SK-N-SH (cell line): ENCODE measurements around the gene RNGTT. TPM values are rescaled to one million over a fixed set of nuclear protein-coding genes. Genes with fewer than 3 reads are reported as not detected.
A peak's percentile ranks its signal among the peaks of the same experiment; 100 is the strongest.
"Not testable (repeated sequence)": the region's sequence is repeated elsewhere in the genome, so short reads cannot be mapped to it uniquely, and the experiment has no call there.

Experiments used
- CTCF ChIA-PET: fragments of 300-600, 350-600 bp; formaldehyde crosslinking; extraction: SDS; loops from one replicate; lab custom pipeline; 2021; lab: Yijun Ruan, JAX
- POLR2A ChIA-PET: fragments of 350-600 bp; sonication (Branson Sonifier 250); formaldehyde crosslinking; extraction: SDS; loops from one replicate; lab custom pipeline; 2020; ENCODE audit warnings: antibody characterized with exemption, inconsistent platforms; lab: Yijun Ruan, JAX
- DNase-seq: peaks from one replicate; pipeline ENCODE4 v3.0.0; 2012
- H2AFZ ChIP-seq: fragments of 200-600 bp; sonication (generic); 2 replicates; pipeline ENCODE4 v1.8.1; 2016; ENCODE audit warnings: antibody characterized with exemption, mild to moderate bottlenecking, low read depth
- H3F3A ChIP-seq: fragments of 200-600 bp; sonication (generic); replicated peaks from 2 replicates; pipeline ENCODE3; 2016; ENCODE audit warnings: antibody characterized with exemption, mild to moderate bottlenecking; ENCODE audit not compliant: insufficient read depth
- H3K27ac ChIP-seq, 2 experiments: fragments of 200-500 bp in 1 of 2; fragments of 200-600 bp in 1 of 2; sonication (Bioruptor generic) in 1 of 2; sonication (generic), shearing (Covaris generic) in 1 of 2; 2 replicates each; pipeline versions ENCODE4 v1.5.1 to v1.6.1; 2014 to 2016; ENCODE audit warnings: low read depth in 2 of 2, inconsistent platforms in 1 of 2, low read length in 1 of 2, mild to moderate bottlenecking in 1 of 2, mixed read lengths in 1 of 2
- H3K27me3 ChIP-seq: fragments of 200-600 bp; sonication (generic), shearing (Covaris generic); 2 replicates; pipeline ENCODE4 v1.6.1; 2016; ENCODE audit warnings: mixed run types; ENCODE audit not compliant: insufficient read depth
- H3K36me3 ChIP-seq, 2 experiments: fragments of 200-500 bp in 1 of 2; fragments of 200-600 bp in 1 of 2; sonication (Bioruptor generic) in 1 of 2; sonication (generic) in 1 of 2; replicated peaks in 1 of 2; 2 replicates each; pipeline versions ENCODE3 to v1.5.1; 2014 to 2016; ENCODE audit warnings: low read length in 1 of 2, mild to moderate bottlenecking in 1 of 2; ENCODE audit not compliant: insufficient read depth in 2 of 2, control insufficient read depth in 1 of 2
- H3K4me1 ChIP-seq, 2 experiments: fragments of 200-500 bp in 1 of 2; fragments of 200-600 bp in 1 of 2; sonication (Bioruptor generic) in 1 of 2; sonication (generic), shearing (Covaris generic) in 1 of 2; 2 replicates each; pipeline versions ENCODE4 v1.5.1 to v1.6.1; 2014 to 2016; ENCODE audit warnings: low read depth in 1 of 2, low read length in 1 of 2, mixed run types in 1 of 2; ENCODE audit not compliant: insufficient read depth in 2 of 2, control insufficient read depth in 1 of 2
- H3K4me2 ChIP-seq: fragments of 200-600 bp; sonication (generic), shearing (Covaris generic); 2 replicates; pipeline ENCODE4 v1.6.1; 2017; ENCODE audit warnings: mixed run types
- H3K4me3 ChIP-seq, 2 experiments: fragments of 200-500 bp in 1 of 2; fragments of 200-600 bp in 1 of 2; sonication (Bioruptor generic) in 1 of 2; sonication (generic), shearing (Covaris generic) in 1 of 2; 2 replicates each; pipeline versions ENCODE4 v1.5.1 to v1.8.1; 2014 to 2016; ENCODE audit warnings: low read depth in 2 of 2, inconsistent platforms in 1 of 2, low read length in 1 of 2, mild to moderate bottlenecking in 1 of 2, mixed read lengths in 1 of 2, moderate library complexity in 1 of 2
- H3K79me2 ChIP-seq: fragments of 200-600 bp; sonication (generic); 2 replicates; pipeline ENCODE4 v1.8.1; 2017; ENCODE audit warnings: mild to moderate bottlenecking; ENCODE audit not compliant: insufficient read depth
- H3K9ac ChIP-seq: fragments of 200-600 bp; sonication (generic); 2 replicates; pipeline ENCODE4 v1.6.1; 2017; ENCODE audit warnings: mixed run types
- H3K9me2 ChIP-seq: fragments of 200-600 bp; sonication (generic); 2 replicates; pipeline ENCODE4 v1.6.1; 2017; ENCODE audit warnings: mixed run types
- H3K9me3 ChIP-seq: fragments of 200-600 bp; sonication (generic); 2 replicates; pipeline ENCODE4 v1.6.1; 2017; ENCODE audit warnings: mixed run types, mild to moderate bottlenecking, moderate library complexity
- H4K20me1 ChIP-seq: fragments of 200-600 bp; sonication (generic); 2 replicates; pipeline ENCODE4 v1.6.1; 2017; ENCODE audit warnings: mild to moderate bottlenecking, mixed run types; ENCODE audit not compliant: insufficient read depth
- ELF1 ChIP-seq: IDR thresholded peaks from 2 replicates; pipeline ENCODE4 v1.4.0; 2012
- EP300 ChIP-seq, 2 experiments: IDR thresholded peaks; 2 replicates each; pipeline versions ENCODE4 v1.4.0 to v1.6.1; 2012; ENCODE audit warnings: borderline replicate concordance in 1 of 2, low read depth in 1 of 2, low read length in 1 of 2
- EZH2phosphoT487 ChIP-seq: fragments of 200-600 bp; sonication (generic); IDR thresholded peaks from 2 replicates; pipeline ENCODE4 v1.6.1; 2017; ENCODE audit warnings: low read depth, mixed run types, mild to moderate bottlenecking, antibody characterized with exemption, moderate library complexity, borderline replicate concordance
- GABPA ChIP-seq: IDR thresholded peaks from 2 replicates; pipeline ENCODE4 v1.4.0; 2012; ENCODE audit warnings: low read depth, mild to moderate bottlenecking
- GATA2 ChIP-seq: sonication (generic); formaldehyde crosslinking; IDR thresholded peaks from 2 replicates; pipeline ENCODE4 v1.5.0; 2020; ENCODE audit warnings: mild to moderate bottlenecking, missing genetic modification reagents
- MEF2A ChIP-seq: IDR thresholded peaks from 2 replicates; pipeline ENCODE4 v1.4.0; 2012; ENCODE audit warnings: low read depth, borderline replicate concordance
- MXI1 ChIP-seq: IDR thresholded peaks from 2 replicates; pipeline ENCODE4 v1.6.1; 2012; ENCODE audit warnings: mild to moderate bottlenecking, low read depth, low read length, improper control_type of control experiment
- POLR2AphosphoS5 ChIP-seq: IDR thresholded peaks from 2 replicates; pipeline ENCODE4 v1.6.1; 2012; ENCODE audit warnings: low read depth, low read length
- RCOR1 ChIP-seq: fragments of 150-350 bp; IDR thresholded peaks from 2 replicates; pipeline ENCODE4 v1.6.1; 2017; ENCODE audit warnings: antibody characterized with exemption, low read length
- SIN3A ChIP-seq: IDR thresholded peaks from 2 replicates; pipeline ENCODE4 v1.6.1; 2012; ENCODE audit warnings: low read depth, mild to moderate bottlenecking, low read length, moderate library complexity, borderline replicate concordance
- TCF12 ChIP-seq: IDR thresholded peaks from 2 replicates; pipeline ENCODE4 v1.4.0; 2012
- YY1 ChIP-seq: IDR thresholded peaks from 2 replicates; pipeline ENCODE4 v1.4.0; 2012; ENCODE audit warnings: low read depth, mild to moderate bottlenecking
- WGBS: methylation state at CpG from one replicate; pipeline ENCODE4 v1.1.6; 2017; ENCODE audit warnings: low lambda C conversion rate; 5-methylcytosine and 5-hydroxymethylcytosine counted together
- polyA plus RNA-seq, 3 experiments: library from polyadenylated mRNA; depleted of rRNA; stranded (reverse); fragments of >200 nt; gene quantifications; 2 replicates each; pipeline ENCODE4 v1.2.3, GENCODE V29; 2012

The RNGTT gene
- polyA plus RNA-seq, 1 of the 3 experiments (the other 2 are of a cell fraction), result 3.3 TPM

DNA sequence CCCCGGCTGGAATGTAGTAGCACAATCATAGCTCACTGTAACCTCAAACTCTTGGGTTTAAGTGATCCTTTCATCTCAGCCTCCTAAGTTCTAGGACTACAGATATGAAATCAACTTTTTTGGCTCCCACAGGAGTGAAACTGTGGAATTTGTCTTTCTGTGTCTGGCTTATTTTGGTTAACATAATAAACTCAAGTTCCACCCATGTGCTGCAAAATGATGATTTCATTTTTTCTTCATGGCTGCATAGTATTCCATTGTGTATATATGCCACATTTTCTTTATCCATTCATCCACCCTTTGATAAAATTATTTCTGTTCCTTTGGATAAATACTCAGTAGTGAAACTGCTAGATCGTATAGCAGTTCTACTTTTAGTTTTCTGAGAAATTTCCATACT lies 29.9 kb downstream of the RNGTT start:
- H3F3A ChIP-seq, result peaks cover 7% of the 10 kb centered on the region
- no peak overlapping the region for H3K9ac ChIP-seq
- no peaks in the 10 kb centered on the region for H3K9me3 ChIP-seq
- no peak overlapping the region for H3K27ac ChIP-seq
- TF ChIP-seq EP300 (IDR thresholded peaks at IDR 0.05; ENCODE audit: borderline replicate concordance in 1 of 2, low read depth in 1 of 2, low read length in 1 of 2) (no peak), POLR2AphosphoS5 (no peak), MXI1 (no peak)
- TF ChIP-seq, all 33 proteins: peak for 0
- no peak overlapping the region for H3K4me3 ChIP-seq
- H3K4me1 ChIP-seq, result no peaks in the 10 kb centered on the region
- CTCF ChIA-PET, result interaction anchor here (0.6 to 1.1 kb wide), 2 partner anchors 15 to 1038 kb away, joined by 3 read pairs; no protein-coding TSS in a partner anchor
- H3K4me2 ChIP-seq, result no peak overlapping the region
- peaks cover 17 to 51% of the 10 kb centered on the region in 2 experiments for H3K36me3 ChIP-seq
- 94% methylated on average over 2 of the region's 2 CpGs for whole genome bisulfite sequencing
- H4K20me1 ChIP-seq, result no peaks in the 10 kb centered on the region
- POLR2A ChIA-PET, result no interaction called here
- DNase-seq, result no peak
- H3K79me2 ChIP-seq, result no peaks in the 10 kb centered on the region
- no peaks in the 10 kb centered on the region for H3K9me2 ChIP-seq
- H3K27me3 ChIP-seq, result no peaks in the 10 kb centered on the region
- no peak overlapping the region for H2AFZ ChIP-seq

DNA sequence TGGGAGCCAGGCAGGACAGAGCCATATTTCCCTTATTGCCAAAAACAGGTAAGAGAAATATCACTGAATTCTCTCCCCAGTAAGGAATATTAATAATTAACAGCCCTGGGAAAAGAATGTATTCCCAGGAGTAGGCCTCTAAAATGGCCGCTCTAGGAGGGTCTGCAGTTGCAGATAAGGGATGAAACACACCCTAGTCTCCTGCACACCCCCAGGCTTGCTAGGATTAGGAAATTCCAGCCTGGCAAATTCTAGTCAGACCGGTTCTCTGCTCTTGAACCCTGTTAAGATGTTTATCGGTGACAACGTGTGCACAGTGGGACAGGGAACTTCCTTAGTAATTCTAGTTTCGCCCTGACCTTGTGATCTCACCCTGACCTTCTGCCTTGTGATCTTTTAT lies 31.4 kb downstream of the RNGTT start:
- peaks cover 17 to 35% of the 10 kb centered on the region in 2 experiments for H3K36me3 ChIP-seq
- H3K9ac ChIP-seq, CTCF ChIA-PET, H3K79me2 ChIP-seq, H3K27me3 ChIP-seq, H3K4me2 ChIP-seq, H3K9me2 ChIP-seq, H2AFZ ChIP-seq, H3K9me3 ChIP-seq, H3K4me1 ChIP-seq, H3K27ac ChIP-seq, H3F3A ChIP-seq, H4K20me1 ChIP-seq, DNase-seq, POLR2A ChIA-PET, H3K4me3 ChIP-seq: not testable (repeated sequence)
- WGBS, result 97% methylated on average over 5 of the region's 5 CpGs

DNA sequence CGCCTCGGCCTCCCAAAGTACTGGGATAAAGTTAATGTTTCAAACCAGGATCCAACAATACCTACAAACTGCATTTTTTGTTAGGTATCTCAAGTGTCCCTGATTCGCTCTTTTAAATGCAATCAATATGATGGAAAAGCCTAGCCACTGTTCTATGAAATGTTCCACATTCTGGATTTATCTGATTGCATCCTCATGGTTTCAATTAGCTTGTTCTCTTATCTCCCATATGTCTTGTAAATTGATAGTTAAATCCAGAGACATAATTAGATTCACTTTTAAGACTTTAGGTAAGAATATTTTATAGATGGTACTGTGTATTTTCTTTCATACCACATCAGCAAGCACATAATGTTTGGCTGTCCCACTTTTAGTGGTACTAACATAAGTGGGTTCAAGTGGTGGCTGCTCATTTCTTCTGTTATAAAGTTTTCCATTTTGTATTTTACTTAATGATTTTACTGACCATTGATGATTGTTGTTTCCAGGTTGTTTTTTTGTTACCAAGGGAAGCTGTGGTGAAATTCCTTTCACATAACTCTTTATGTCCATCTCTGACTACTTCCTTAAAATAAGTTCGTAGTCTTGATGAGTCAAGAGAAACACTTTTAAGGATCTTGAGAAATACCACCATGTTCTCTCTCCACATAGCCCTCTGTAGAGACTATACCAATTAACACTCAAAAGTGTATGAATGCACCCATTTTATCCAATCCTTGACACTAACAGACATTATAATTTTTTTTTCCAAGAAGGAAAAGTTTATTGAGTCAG lies 40.5 kb downstream of the RNGTT start:
- no peaks in the 10 kb centered on the region for H3K9me2 ChIP-seq
- no peak overlapping the region for H3K9ac ChIP-seq
- no peak for DNase-seq
- peaks cover 10 to 30% of the 10 kb centered on the region in 2 experiments for H3K36me3 ChIP-seq
- no peak overlapping the region for H3K4me3 ChIP-seq
- no peaks in the 10 kb centered on the region for H3K9me3 ChIP-seq
- no peak overlapping the region for H3K27ac ChIP-seq
- 92% methylated on average over 4 of the region's 4 CpGs for WGBS
- ChIA-PET POLR2A (no interaction called here), CTCF (no interaction called here)
- no peak overlapping the region for H2AFZ ChIP-seq
- H3K27me3 ChIP-seq, result no peaks in the 10 kb centered on the region
- H3F3A ChIP-seq, result no peaks in the 10 kb centered on the region
- H3K4me2 ChIP-seq, result no peak overlapping the region
- peaks cover 0 to 2% of the 10 kb centered on the region in 2 experiments; a peak in 2 of 4 replicates for H3K4me1 ChIP-seq
- H4K20me1 ChIP-seq, result no peaks in the 10 kb centered on the region
- H3K79me2 ChIP-seq, result no peaks in the 10 kb centered on the region
- TF ChIP-seq MEF2A (no peak), YY1 (no peak), EP300 (IDR thresholded peaks at IDR 0.05; ENCODE audit: borderline replicate concordance in 1 of 2, low read depth in 1 of 2, low read length in 1 of 2) (peak in 1 of 2 experiments; percentile 53; a peak in 1 of 4 replicates), ELF1 (no peak), EZH2phosphoT487 (no peak), RCOR1 (peak; percentile 26; the same call in 1 of the 2 replicates), GATA2 (peak; percentile 80), SIN3A (no peak), MXI1 (no peak), GABPA (no peak), TCF12 (0 out of 2 replicates have a peak, but pooled peaks have one; percentile 8)
